ENCODE data around the gene HSBP1L1.
A peak's percentile ranks its signal among the peaks of the same experiment; 100 is the strongest.

HSBP1L1 gene

GRCh38 chr18:79961527-79962291, 2.7 kb upstream of the HSBP1L1 start:
- DNase-seq (ENCODE audit: extremely low read depth, low read depth): no peak
- TF ChIP-seq, protein P1, sequence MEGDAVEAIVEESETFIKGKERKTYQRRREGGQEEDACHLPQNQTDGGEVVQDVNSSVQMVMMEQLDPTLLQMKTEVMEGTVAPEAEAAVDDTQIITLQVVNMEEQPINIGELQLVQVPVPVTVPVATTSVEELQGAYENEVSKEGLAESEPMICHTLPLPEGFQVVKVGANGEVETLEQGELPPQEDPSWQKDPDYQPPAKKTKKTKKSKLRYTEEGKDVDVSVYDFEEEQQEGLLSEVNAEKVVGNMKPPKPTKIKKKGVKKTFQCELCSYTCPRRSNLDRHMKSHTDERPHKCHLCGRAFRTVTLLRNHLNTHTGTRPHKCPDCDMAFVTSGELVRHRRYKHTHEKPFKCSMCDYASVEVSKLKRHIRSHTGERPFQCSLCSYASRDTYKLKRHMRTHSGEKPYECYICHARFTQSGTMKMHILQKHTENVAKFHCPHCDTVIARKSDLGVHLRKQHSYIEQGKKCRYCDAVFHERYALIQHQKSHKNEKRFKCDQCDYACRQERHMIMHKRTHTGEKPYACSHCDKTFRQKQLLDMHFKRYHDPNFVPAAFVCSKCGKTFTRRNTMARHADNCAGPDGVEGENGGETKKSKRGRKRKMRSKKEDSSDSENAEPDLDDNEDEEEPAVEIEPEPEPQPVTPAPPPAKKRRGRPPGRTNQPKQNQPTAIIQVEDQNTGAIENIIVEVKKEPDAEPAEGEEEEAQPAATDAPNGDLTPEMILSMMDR (IDR thresholded peaks at IDR 0.05; ENCODE audit: low read depth, low read length, missing control alignments): no peak
- no peak overlapping the region for H3K4me3 ChIP-seq (replicated peaks; ENCODE audit: low read depth, low read length)

DNA sequence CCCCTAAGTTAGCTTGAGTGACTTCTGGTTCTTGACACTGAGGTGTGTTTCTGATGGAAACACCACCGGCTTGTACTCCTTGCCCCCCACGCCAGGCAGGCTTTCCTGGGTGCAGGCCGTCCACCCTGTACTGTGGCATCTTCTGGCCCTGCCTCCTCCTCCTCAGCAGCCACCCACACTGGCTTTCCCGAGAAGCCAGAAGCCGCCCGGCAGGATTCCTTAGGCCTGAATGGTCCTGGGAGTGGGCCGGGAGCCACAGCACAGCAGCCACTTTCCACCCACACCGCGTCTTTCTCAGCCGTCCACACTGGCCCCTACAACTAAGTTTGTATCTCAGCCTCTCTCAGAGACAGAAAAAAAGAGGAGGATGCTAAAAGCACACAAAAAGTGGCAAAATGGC, 2.1 kb upstream of the HSBP1L1 start:
- TF ChIP-seq, protein P1 (IDR thresholded peaks at IDR 0.05; ENCODE audit: low read depth, low read length, missing control alignments): no peak
- DNase-seq (ENCODE audit: extremely low read depth, low read depth): no peak
- H3K4me3 ChIP-seq (replicated peaks; ENCODE audit: low read depth, low read length): no peak overlapping the region

- H3K4me3 ChIP-seq (replicated peaks; ENCODE audit: low read depth, low read length): no peak overlapping the region
- TF ChIP-seq, protein P1 (IDR thresholded peaks at IDR 0.05; ENCODE audit: low read depth, low read length, missing control alignments): no peak
- DNase-seq (ENCODE audit: extremely low read depth, low read depth): no peak
These were observed 1.4 kb upstream of the HSBP1L1 start for GRCh38 chr18:79962835-79963657.

DNA sequence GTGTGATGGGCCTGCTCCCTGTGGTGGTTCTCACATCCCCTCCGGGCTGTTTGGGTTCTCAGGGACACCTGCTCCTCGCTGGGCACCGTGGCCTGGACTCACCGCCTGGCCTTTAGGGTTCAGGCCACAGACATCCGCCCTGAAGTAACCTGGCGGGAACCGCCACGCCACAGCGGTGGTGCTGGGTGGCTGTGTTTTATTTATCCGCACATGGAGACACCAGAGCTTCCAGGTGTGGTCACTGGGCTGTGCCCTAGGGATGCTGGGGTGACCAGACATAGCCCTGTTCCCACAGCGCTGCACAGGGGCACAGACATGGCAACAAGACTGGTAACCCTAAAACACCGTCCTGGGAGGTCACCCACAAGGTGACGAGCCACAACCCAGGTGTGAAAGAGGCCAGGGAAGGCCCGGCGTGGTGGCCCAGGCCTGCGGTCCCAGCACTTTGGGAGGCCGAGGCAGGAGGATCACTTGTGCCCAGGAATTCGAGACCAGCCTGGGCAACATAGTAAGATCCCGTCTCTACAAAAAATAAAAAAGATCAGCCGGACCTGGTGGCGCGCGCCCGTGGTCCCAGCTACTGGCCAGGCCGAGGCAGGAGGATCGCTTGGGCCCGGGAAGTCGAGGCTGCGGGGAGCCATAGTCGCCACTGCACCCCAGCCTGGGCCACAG, 649 bp upstream of the HSBP1L1 start:
- DNase-seq (ENCODE audit: extremely low read depth, low read depth): no peak
- TF ChIP-seq, protein P1 (IDR thresholded peaks at IDR 0.05; ENCODE audit: low read depth, low read length, missing control alignments): no peak
- H3K4me3 ChIP-seq (replicated peaks; ENCODE audit: low read depth, low read length): peak overlapping the region; percentile 52

- peak overlapping the region; percentile 52 for H3K4me3 ChIP-seq (replicated peaks; ENCODE audit: low read depth, low read length)
- TF ChIP-seq, protein P1 (IDR thresholded peaks at IDR 0.05; ENCODE audit: low read depth, low read length, missing control alignments): no peak
- peak; percentile 64 for DNase-seq (ENCODE audit: extremely low read depth, low read depth)
These were observed 868 bp downstream of the HSBP1L1 start for GRCh38 chr18:79965119-79965902.

Data from HFF-Myc (cell line).